COLO829 (cell line): ENCODE data around the gene GBX2.

ENCODE experiments used
- DNase-seq: peaks from one replicate; pipeline ENCODE4 v3.0.0; 2012; ENCODE audit warnings: low spot score

Gene GBX2

GRCh38 chr2:236180831-236181453 lies 12.8 kb upstream of the GBX2 start:
- peak; percentile 75 for DNase-seq

DNA sequence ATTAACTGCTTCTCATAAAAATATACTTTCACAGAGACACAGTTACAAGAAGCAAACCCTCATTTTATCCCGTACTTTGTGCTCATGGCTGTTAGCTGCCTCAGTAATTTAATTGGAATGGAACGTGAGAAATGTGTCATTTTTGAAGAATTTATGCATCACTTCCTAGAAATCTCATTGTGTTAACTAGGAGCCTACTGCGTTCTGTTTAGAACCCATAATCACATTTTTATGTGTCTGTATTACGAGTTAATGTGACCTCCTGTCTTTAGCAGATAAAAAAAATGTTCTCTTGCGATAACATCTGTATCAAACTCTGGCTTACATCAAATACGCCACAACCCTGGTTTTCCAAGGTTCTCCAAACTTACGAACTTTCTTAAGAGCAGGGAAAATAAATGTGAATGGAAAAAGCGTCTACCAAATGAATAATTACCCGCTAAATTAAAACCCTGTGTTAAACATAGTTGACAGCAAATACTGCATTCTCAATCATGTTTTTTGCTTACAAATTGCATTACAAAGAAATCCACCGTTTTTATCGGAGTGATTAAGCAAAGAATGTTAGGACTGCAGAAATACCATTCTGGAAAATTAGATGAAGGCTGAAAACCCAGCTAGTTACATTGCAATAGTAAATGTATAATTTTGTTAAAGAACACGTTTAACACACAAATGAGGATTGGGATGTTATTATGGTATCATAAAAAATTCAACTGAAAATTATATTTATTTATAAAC lies 12.1 kb upstream of the GBX2 start:
- no peak for DNase-seq

DNA sequence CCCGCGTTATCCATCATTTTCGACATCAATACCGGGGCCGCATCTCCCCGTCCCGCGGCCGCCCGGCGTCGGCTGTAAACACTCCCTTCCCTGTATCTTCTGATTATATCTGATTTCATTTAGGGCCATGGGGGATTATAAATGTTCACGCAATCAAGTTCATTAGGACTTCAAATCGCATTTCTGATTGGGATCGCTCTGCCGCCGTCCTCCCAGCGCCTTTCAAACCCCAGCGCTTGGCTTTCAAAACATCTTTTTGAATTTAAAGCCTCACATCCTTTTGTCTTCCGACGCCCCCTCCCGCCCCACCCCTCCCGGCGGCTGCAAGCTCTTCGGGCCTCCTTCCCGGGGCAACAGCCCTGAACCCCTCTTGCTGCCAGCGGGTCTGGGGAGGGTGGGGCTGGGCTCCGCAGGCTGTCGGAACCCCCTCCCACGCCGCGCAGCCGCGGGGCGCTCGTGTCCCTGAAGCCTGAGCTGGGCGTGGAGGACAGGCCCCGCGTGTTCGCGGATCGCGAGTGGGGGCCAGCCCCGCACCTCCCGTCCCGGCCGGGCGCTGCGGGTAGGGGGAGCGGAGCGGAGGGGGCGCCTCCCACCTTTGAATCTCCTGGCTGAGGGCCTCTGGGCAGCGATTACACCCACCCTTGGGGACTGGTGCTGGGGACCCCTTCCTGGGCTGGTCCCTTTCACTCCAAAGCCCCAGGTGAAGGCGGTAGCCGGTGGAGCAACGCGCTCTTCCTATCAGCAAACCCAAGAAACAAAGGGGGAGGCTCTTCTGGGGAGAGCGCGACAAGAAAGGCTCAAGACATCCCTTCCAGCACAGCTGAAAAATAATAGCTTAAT lies 11.3 kb upstream of the GBX2 start:
- no peak for DNase-seq

- no peak for DNase-seq
These were observed 10.7 kb upstream of the GBX2 start for GRCh38 chr2:236178890-236179235.

GRCh38 chr2:236177967-236178889 lies 10.0 kb upstream of the GBX2 start:
- peak; percentile 41 for DNase-seq

GRCh38 chr2:236177604-236177966 lies 9.4 kb upstream of the GBX2 start:
- DNase-seq, result no peak

DNA sequence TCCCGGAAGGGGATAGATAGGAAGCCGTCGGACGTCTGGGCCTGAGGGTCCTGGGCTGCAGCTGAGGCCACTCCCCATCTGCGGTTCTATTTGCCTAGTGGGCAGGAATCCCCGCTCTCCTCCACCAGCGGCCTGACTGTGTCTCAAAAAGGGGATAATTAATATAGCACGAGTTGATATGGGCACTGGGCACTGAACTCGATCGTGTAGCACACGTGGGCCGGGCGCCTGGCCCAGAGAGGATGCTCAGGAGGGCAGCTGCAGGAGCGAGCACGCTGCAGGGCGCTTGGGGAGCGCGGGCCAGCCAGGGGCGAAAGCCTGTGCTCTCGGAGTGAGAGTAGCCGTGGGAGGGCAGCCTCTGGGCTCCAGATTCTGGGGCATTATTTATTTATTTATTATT lies 8.8 kb upstream of the GBX2 start:
- no peak for DNase-seq

DNA sequence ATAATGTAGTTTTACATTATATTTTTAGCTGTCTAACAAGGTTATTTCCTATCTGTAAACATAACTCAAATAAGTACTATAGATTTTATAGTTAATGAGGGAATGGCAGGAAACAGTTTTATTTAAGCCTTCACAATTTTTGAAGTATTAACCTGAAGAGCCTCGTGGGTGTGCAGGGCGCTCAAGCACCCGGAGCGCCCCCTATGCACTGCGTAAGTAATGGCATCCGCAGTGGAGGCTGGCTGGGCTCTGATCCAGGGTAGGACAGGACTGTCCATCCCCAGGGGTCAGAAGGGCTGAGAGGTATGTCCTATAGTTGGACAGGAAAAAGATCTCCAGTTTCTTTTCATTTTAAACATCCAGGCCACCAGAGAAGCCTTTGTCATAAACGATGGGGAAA lies 8.2 kb upstream of the GBX2 start:
- DNase-seq, result no peak

DNA sequence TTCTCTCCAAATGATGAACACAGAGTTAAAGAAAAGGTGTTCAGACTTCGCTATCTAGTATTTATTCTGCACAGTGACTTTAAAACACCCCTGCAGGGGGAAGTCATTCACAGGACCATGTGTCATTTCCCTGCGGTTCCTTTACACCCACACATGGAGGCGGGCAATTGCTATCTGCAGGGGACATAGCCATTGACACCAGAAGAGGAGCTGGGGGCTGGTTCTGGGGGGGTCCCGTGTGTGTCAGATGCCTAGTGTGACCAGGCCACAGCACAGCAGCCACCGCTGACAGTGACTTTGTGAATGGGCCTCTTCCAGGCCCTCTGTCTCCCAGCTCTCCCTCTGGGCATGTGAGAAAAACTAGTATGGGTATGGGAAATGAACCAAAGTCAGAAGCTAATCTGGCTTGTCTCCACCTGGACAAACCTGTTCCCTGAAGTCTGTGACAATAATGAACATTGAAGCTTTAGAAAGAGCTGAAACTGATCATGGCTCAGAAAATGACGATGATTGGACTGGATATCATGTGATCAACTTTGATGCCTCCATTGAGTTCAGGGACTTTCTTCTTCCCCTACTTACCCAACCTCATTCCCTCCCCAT lies 7.5 kb upstream of the GBX2 start:
- no peak for DNase-seq

- no peak for DNase-seq
These were observed 5.8 kb upstream of the GBX2 start for GRCh38 chr2:236173729-236174607.

- no peak for DNase-seq
These were observed 5.0 kb upstream of the GBX2 start for GRCh38 chr2:236173036-236173728.

GRCh38 chr2:236172255-236173035 lies 4.3 kb upstream of the GBX2 start:
- DNase-seq, result no peak

GRCh38 chr2:236171680-236172254 lies 3.6 kb upstream of the GBX2 start:
- DNase-seq, result peak; percentile 42

DNA sequence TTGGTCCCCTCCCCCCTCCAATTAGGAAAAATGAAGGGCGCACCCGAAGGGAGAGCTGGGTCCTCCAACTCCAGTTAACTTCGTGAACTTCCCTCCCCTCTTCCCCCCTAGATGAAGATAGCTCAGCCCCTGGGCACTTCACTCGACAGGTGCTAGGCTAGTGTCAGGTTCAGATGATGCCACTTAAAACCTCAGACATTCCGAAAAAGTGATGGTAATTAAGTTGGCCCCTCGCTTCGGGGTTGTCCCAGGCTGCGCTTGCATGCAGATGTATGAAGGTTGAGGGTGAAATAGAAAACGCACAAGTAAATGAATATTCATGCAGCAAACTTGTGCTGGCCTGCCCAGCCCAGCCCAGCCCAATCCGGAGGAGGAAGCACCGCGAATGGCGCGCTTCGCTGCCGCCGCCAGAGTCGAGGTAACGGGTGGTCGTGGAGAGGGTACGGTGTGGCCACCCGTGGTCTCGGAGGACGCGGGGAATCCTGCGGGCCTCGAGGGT lies 3.0 kb upstream of the GBX2 start:
- DNase-seq, result no peak

GRCh38 chr2:236170590-236171165 lies 2.5 kb upstream of the GBX2 start:
- no peak for DNase-seq

- no peak for DNase-seq
These were observed 1.8 kb upstream of the GBX2 start for GRCh38 chr2:236169741-236170589.

DNA sequence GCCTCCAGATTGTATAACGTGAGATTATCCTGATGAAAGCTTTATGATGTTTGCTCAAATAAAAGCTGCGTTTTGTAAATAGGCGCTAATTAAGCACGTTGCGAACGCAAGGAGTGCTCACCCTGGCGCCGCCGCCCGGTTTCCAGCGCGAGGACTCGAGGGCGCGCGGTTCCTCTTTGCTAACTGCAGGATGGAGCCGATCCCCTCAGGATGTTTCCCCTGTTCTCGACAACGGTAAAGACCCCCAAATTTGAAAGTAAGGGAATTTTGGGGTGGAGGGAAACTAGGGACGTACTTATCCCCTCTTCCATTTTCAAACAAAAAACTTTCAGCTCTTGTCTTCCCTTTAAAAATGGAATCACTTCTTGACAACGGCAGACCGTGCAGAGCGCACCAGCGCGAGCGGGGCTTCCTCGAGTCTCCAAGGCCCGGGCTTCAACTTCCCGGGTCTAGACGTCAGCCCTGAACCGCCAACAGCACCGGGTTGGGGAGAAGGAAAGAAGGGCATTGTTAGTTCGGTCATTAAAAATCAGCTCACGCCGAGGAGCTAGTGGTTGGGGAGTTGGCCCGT lies 1.1 kb upstream of the GBX2 start:
- DNase-seq, result no peak
